Right lobe of liver (tissue), 4 donors: ENCODE data around the gene TSSK6.

Experiments used
- POLR2A ChIP-seq: fragments of 450-650 bp; IDR thresholded peaks from one replicate; pipeline ENCODE4 v1.6.1; 2017; ENCODE audit warnings: antibody characterized with exemption, mild to moderate bottlenecking
- TF ChIP-seq, protein P1 (sequence below), 4 donors: fragments of 200-600 bp in 3 of 4; fragments of 450-650 bp in 1 of 4; IDR thresholded peaks; one replicate each; pipeline versions ENCODE4 v1.5.1 to v1.8.0; 2016 to 2022; ENCODE audit warnings: antibody characterized with exemption in 4 of 4, mild to moderate bottlenecking in 2 of 4
- donor health status: DM: no; HTN: no; CAD: no.
- donor health status: DM: no; HTN: no; CAD: no.
- donor health status: DM: no; HTN: yes; CAD: no.

- TF ChIP-seq, protein P1, sequence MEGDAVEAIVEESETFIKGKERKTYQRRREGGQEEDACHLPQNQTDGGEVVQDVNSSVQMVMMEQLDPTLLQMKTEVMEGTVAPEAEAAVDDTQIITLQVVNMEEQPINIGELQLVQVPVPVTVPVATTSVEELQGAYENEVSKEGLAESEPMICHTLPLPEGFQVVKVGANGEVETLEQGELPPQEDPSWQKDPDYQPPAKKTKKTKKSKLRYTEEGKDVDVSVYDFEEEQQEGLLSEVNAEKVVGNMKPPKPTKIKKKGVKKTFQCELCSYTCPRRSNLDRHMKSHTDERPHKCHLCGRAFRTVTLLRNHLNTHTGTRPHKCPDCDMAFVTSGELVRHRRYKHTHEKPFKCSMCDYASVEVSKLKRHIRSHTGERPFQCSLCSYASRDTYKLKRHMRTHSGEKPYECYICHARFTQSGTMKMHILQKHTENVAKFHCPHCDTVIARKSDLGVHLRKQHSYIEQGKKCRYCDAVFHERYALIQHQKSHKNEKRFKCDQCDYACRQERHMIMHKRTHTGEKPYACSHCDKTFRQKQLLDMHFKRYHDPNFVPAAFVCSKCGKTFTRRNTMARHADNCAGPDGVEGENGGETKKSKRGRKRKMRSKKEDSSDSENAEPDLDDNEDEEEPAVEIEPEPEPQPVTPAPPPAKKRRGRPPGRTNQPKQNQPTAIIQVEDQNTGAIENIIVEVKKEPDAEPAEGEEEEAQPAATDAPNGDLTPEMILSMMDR (IDR thresholded peaks at IDR 0.05): no peak
- TF ChIP-seq POLR2A: no peak
Measured at GRCh38 chr19:19549804-19550464, 34.6 kb upstream of the TSSK6 start.
